ENCODE measurements around the gene PCNX2.
A peak's percentile ranks its signal among the peaks of the same experiment; 100 is the strongest.

Gene PCNX2

GRCh38 chr1:232988572-232989040 lies 306.9 kb downstream of the PCNX2 start:
- no peak for TF ChIP-seq CTCF (conservative IDR thresholded peaks at IDR 0.05; ENCODE audit: low read depth, low read length)
- no peak overlapping the region for H3K4me3 ChIP-seq (ENCODE audit: low read depth, low read length)
- peak; percentile 61 for DNase-seq (ENCODE audit: low read depth)

- no peak overlapping the region for H3K4me3 ChIP-seq (ENCODE audit: low read depth, low read length)
- TF ChIP-seq CTCF (conservative IDR thresholded peaks at IDR 0.05; ENCODE audit: low read depth, low read length), result no peak
- DNase-seq (ENCODE audit: low read depth), result no peak
Observed at GRCh38 chr1:232987774-232988140, 307.8 kb downstream of the PCNX2 start.

GRCh38 chr1:232987046-232987773 lies 308.3 kb downstream of the PCNX2 start:
- no peak overlapping the region for H3K4me3 ChIP-seq (ENCODE audit: low read depth, low read length)
- no peak for TF ChIP-seq CTCF (conservative IDR thresholded peaks at IDR 0.05; ENCODE audit: low read depth, low read length)
- DNase-seq (ENCODE audit: low read depth), result no peak

- no peak for TF ChIP-seq CTCF (conservative IDR thresholded peaks at IDR 0.05; ENCODE audit: low read depth, low read length)
Observed at GRCh38 chr1:232986527-232986922, 309.0 kb downstream of the PCNX2 start.

GRCh38 chr1:232985882-232986526 lies 309.5 kb downstream of the PCNX2 start:
- DNase-seq (ENCODE audit: low read depth), result no peak
- no peak for TF ChIP-seq CTCF (conservative IDR thresholded peaks at IDR 0.05; ENCODE audit: low read depth, low read length)
- H3K4me3 ChIP-seq (ENCODE audit: low read depth, low read length), result no peak overlapping the region

More at GRCh38 chr1:232986527-232986922, 309.0 kb downstream of the PCNX2 start:
- no peak for DNase-seq (ENCODE audit: low read depth)
- no peak overlapping the region for H3K4me3 ChIP-seq (ENCODE audit: low read depth, low read length)

- no peak overlapping the region for H3K4me3 ChIP-seq (ENCODE audit: low read depth, low read length)
- TF ChIP-seq CTCF (conservative IDR thresholded peaks at IDR 0.05; ENCODE audit: low read depth, low read length), result no peak
- DNase-seq (ENCODE audit: low read depth), result no peak
Observed at GRCh38 chr1:232984577-232985425, 310.7 kb downstream of the PCNX2 start.

All from choroid plexus epithelial cell (primary cell).